Subcutaneous abdominal adipose tissue (tissue), 5 donors: ENCODE measurements around the gene PLEKHA4.
"Not testable (repeated sequence)": the region's sequence is repeated elsewhere in the genome, so short reads cannot be mapped to it uniquely, and the experiment has no call there.

Experiments used
- H3K27ac ChIP-seq: one replicate; pipeline ENCODE4 v1.7.0; 2013; ENCODE audit warnings: low read depth, mild to moderate bottlenecking, inconsistent platforms, low read length, moderate library complexity
- H3K27me3 ChIP-seq, 5 donors: one replicate each; pipeline ENCODE4 v1.7.0; 2013; ENCODE audit warnings: low read length in 5 of 5, inconsistent platforms in 1 of 5; ENCODE audit not compliant: control insufficient read depth in 5 of 5, insufficient read depth in 4 of 5
- H3K36me3 ChIP-seq, 5 donors: one replicate each; pipeline ENCODE4 v1.7.0; 2013; ENCODE audit warnings: low read length in 5 of 5; ENCODE audit not compliant: control insufficient read depth in 5 of 5, insufficient read depth in 5 of 5
- H3K4me1 ChIP-seq, 5 donors: one replicate each; pipeline ENCODE4 v1.7.0; 2013; ENCODE audit warnings: low read length in 5 of 5, mild to moderate bottlenecking in 3 of 5, moderate library complexity in 1 of 5; ENCODE audit not compliant: control insufficient read depth in 5 of 5, insufficient read depth in 5 of 5
- H3K4me3 ChIP-seq, 5 donors: one replicate each; pipeline ENCODE4 v1.7.0; 2013; ENCODE audit warnings: low read length in 5 of 5, low read depth in 1 of 5
- H3K9ac ChIP-seq, 5 donors: one replicate each; pipeline ENCODE4 v1.7.0; 2013; ENCODE audit warnings: low read length in 5 of 5, mild to moderate bottlenecking in 4 of 5, moderate library complexity in 3 of 5
- H3K9me3 ChIP-seq, 5 donors: one replicate each; pipeline ENCODE4 v1.7.0; 2013; ENCODE audit warnings: low read length in 5 of 5; ENCODE audit not compliant: control insufficient read depth in 5 of 5
- donor health status: healthy.
- donor health status: healthy.
- donor health status: healthy.
- donor health status: healthy.
- donor health status: healthy.

Gene PLEKHA4

GRCh38 chr19:48868114-48868886, at the start of gene PLEKHA4:
Gene PLEKHA4 (minus strand): TSS chr19:48868617. CDS start chr19:48867620, 997 bp downstream.
- H3K9ac ChIP-seq: peak within 1 kb of the TSS; percentile 54 to 75 (median 57)
- H3K36me3 ChIP-seq: peaks cover 0 to 5% (median 2%) of the 10 kb centered on the region in 5 donors
- peak within 1 kb of the TSS; percentile 41 to 66 (median 60) for H3K4me3 ChIP-seq
- peaks cover 6 to 27% (median 16%) of the 10 kb centered on the region in 5 donors for H3K4me1 ChIP-seq
- H3K27me3 ChIP-seq: peaks cover 0 to 17% (median 10%) of the 10 kb centered on the region in 5 donors
- H3K9me3 ChIP-seq: no peaks in the 10 kb centered on the region
- peak within 1 kb of the TSS; percentile 77 for H3K27ac ChIP-seq

- Histone ChIP-seq H3K27ac (no peak overlapping the region), H3K4me3 (no peak overlapping the region), H3K9ac (no peak overlapping the region), H3K9me3 (no peaks in the 10 kb centered on the region), H3K36me3 (peaks cover 2 to 85% (median 70%) of the 10 kb centered on the region in 5 donors), H3K27me3 (no peaks in the 10 kb centered on the region), H3K4me1 (no peaks in the 10 kb centered on the region)
Observed at GRCh38 chr19:48918071-48918470, 49.7 kb upstream of the PLEKHA4 start.

GRCh38 chr19:48915757-48916156, 47.3 kb upstream of the PLEKHA4 start:
- Histone ChIP-seq H3K9me3 (no peaks in the 10 kb centered on the region), H3K27ac (no peak overlapping the region), H3K4me3 (no peak overlapping the region), H3K4me1 (no peaks in the 10 kb centered on the region), H3K27me3 (no peaks in the 10 kb centered on the region), H3K9ac (no peak overlapping the region), H3K36me3 (peaks cover 6 to 86% (median 71%) of the 10 kb centered on the region in 5 donors)

- peaks cover 8 to 88% (median 72%) of the 10 kb centered on the region in 5 donors for H3K36me3 ChIP-seq
- peaks cover 0 to 2% (median 0%) of the 10 kb centered on the region in 5 donors for H3K4me1 ChIP-seq
- no peak overlapping the region for H3K4me3 ChIP-seq
- H3K27me3 ChIP-seq: no peaks in the 10 kb centered on the region
- no peak overlapping the region for H3K27ac ChIP-seq
- H3K9ac ChIP-seq: no peak overlapping the region
- H3K9me3 ChIP-seq: no peaks in the 10 kb centered on the region
Observed at GRCh38 chr19:48914181-48914580, 45.8 kb upstream of the PLEKHA4 start.

GRCh38 chr19:48913114-48913889, 44.9 kb upstream of the PLEKHA4 start:
- Histone ChIP-seq H3K27me3 (no peaks in the 10 kb centered on the region), H3K9ac (peak overlapping the region in 1 of 5 donors; percentile 48), H3K4me1 (peaks cover 0 to 5% (median 0%) of the 10 kb centered on the region in 5 donors), H3K36me3 (peaks cover 8 to 86% (median 66%) of the 10 kb centered on the region in 5 donors), H3K27ac (no peak overlapping the region), H3K4me3 (no peak overlapping the region), H3K9me3 (no peaks in the 10 kb centered on the region)

- no peak overlapping the region for H3K4me3 ChIP-seq
- H3K4me1 ChIP-seq: peaks cover 0 to 8% (median 6%) of the 10 kb centered on the region in 5 donors
- no peak overlapping the region for H3K9ac ChIP-seq
- H3K9me3 ChIP-seq: no peaks in the 10 kb centered on the region
- H3K36me3 ChIP-seq: peaks cover 8 to 85% (median 63%) of the 10 kb centered on the region in 5 donors
- H3K27ac ChIP-seq: no peak overlapping the region
- H3K27me3 ChIP-seq: no peaks in the 10 kb centered on the region
Observed at GRCh38 chr19:48910803-48911202, 42.4 kb upstream of the PLEKHA4 start.

- peaks cover 8 to 90% (median 69%) of the 10 kb centered on the region in 5 donors for H3K36me3 ChIP-seq
- H3K27me3 ChIP-seq, H3K9ac ChIP-seq, H3K4me1 ChIP-seq, H3K4me3 ChIP-seq, H3K9me3 ChIP-seq, H3K27ac ChIP-seq: not testable (repeated sequence)
Observed at GRCh38 chr19:48909424-48910077, 41.1 kb upstream of the PLEKHA4 start.

- H3K27ac ChIP-seq: no peak overlapping the region
- H3K9me3 ChIP-seq: no peaks in the 10 kb centered on the region
- no peak overlapping the region for H3K4me3 ChIP-seq
- peaks cover 0 to 9% (median 7%) of the 10 kb centered on the region in 5 donors for H3K4me1 ChIP-seq
- H3K9ac ChIP-seq: no peak overlapping the region
- H3K36me3 ChIP-seq: peaks cover 5 to 81% (median 55%) of the 10 kb centered on the region in 5 donors
- H3K27me3 ChIP-seq: no peaks in the 10 kb centered on the region
Observed at GRCh38 chr19:48907671-48908070, 39.3 kb upstream of the PLEKHA4 start.

- no peak overlapping the region for H3K4me3 ChIP-seq
- H3K9me3 ChIP-seq: no peaks in the 10 kb centered on the region
- peaks cover 2 to 20% (median 15%) of the 10 kb centered on the region in 5 donors for H3K4me1 ChIP-seq
- no peak overlapping the region for H3K27ac ChIP-seq
- H3K9ac ChIP-seq: no peak overlapping the region
- H3K36me3 ChIP-seq: peaks cover 3 to 73% (median 49%) of the 10 kb centered on the region in 5 donors
- H3K27me3 ChIP-seq: no peaks in the 10 kb centered on the region
Observed at GRCh38 chr19:48906324-48906723, 37.9 kb upstream of the PLEKHA4 start.
